HG03354 (cell line): ENCODE results near the gene ETDB.
A peak's percentile ranks its signal among the peaks of the same experiment; 100 is the strongest.
"Not testable (repeated sequence)": the region's sequence is repeated elsewhere in the genome, so short reads cannot be mapped to it uniquely, and the experiment has no call there.

Experiments used
- ATAC-seq: cut with Tn5 transposase; IDR thresholded peaks from one replicate; pipeline ENCODE4 v1.9.1; 2021; ENCODE audit warnings: mild to moderate bottlenecking; ENCODE audit not compliant: unreplicated experiment, poor library complexity, severe bottlenecking

Gene ETDB

GRCh38 chrX:135120056-135120576 lies at the start of gene ETDB:
Gene ETDB (minus strand): TSS chrX:135120526. CDS start chrX:135119261, 1,265 bp downstream.
- not testable (repeated sequence) for ATAC-seq

GRCh38 chrX:135169534-135169933 lies 49.2 kb upstream of the ETDB start:
- ATAC-seq, result not testable (repeated sequence)

GRCh38 chrX:135168486-135168885 lies 48.2 kb upstream of the ETDB start:
- ATAC-seq, result no peak

- not testable (repeated sequence) for ATAC-seq
Observed at GRCh38 chrX:135154688-135155087, 34.4 kb upstream of the ETDB start.

DNA sequence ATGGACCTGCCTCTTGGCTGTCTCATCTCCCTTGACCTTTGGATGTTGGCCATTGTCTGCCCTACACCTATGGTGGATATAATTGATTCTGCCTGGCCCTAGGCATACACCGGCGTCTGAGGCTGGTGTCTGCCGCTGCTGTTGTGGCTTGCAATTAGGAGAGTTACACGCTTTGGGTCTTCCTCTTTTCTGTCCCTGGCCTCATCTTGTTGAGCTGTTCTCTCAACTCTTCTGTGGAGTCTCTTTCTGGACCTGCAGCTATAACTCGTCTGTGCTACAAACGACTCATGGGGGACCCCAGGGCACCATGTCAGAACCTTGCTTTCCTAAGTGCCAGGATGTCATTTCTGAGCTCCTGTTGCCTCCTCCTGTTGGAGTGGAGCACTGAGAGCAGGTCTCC lies 5.8 kb upstream of the ETDB start:
- not testable (repeated sequence) for ATAC-seq

DNA sequence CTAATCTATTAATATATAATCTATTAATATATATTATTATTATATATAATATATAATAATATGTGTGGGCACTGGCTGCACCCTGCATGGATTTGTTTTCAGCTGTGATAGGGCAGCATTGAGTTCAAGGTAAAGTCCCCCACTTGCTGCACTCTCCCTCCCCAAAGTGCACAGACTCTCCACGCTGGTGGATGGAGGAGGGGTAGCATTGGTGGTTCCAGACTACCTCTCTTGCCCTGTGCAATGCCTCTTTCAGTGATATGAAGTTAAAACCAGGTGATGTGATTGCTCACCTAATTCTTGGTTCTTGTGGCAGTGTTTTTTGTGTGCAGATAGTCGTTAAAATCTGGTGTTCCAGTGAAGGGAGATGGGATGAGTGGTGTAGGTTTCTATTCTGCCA lies 4.3 kb downstream of the ETDB start:
- not testable (repeated sequence) for ATAC-seq

GRCh38 chrX:135114392-135114791 lies 5.9 kb downstream of the ETDB start:
- peak; percentile 96 for ATAC-seq

DNA sequence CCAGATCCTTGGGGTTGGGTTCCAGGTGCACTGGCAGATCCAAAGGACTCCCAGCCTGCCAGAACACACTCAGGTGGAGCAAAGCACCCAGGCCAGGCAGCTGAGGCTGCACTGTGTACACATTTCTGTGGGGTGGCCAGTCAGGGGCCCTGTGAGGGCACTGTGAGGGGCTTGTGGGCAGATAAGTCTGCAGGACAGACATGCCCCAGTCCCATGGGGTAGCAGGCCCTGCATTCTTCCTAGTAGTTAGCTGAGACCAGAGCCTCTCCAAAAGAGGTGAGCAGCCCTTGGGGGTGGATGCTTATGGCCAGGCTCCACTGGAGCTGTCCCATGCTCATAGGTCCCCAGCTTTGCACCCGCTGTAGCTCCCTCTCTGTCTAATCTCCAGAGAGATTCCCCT lies 7.6 kb downstream of the ETDB start:
- ATAC-seq, result no peak

DNA sequence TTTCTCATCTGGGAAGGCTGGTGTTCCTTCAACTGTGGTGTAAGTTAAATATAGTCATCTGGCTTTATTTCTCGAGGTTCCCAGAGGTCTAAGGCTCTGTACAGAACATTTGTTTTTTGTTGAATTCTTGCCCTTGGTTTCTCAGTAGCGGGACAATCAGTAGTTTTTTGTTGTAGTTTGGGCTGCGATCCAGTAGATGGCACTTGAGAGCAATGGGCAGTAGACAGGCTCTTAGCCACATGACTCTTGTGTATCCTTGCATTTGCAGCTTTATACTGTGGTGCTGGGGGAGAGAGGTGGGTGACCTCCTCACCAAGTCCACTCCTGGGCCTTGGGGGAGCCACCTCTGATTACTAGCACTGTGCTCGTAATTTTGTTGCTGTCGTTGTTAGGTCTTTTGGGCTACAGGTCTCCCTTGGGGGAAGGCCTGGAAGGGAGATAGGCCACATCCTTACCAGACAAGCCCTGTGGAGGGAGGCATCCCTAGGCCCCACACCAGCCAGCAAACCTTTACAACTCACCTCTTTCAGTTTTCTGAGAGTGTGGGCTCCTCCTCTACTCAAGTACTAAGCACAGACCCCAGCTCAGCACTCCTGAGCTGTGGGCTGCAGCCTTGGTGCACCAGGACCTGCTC lies 8.1 kb downstream of the ETDB start:
- no peak for ATAC-seq

GRCh38 chrX:135109554-135109953 lies 10.8 kb downstream of the ETDB start:
- ATAC-seq, result no peak

DNA sequence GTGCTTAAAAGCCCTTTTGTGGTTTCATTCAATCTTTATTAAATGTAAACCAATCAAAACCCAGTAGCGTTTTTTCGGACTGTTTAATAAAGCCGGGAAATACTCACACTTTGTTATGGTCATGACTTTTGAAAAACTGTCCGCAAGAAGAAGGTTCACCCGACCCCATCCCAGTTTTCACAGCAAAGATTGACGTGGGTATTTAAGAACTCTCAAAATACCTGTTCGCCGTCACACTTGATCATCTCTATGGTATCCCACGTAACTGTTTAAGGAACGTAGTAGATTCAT lies 20.9 kb downstream of the ETDB start:
- ATAC-seq, result no peak

- ATAC-seq, result not testable (repeated sequence)
Observed at GRCh38 chrX:135097196-135097744, 23.1 kb downstream of the ETDB start.

DNA sequence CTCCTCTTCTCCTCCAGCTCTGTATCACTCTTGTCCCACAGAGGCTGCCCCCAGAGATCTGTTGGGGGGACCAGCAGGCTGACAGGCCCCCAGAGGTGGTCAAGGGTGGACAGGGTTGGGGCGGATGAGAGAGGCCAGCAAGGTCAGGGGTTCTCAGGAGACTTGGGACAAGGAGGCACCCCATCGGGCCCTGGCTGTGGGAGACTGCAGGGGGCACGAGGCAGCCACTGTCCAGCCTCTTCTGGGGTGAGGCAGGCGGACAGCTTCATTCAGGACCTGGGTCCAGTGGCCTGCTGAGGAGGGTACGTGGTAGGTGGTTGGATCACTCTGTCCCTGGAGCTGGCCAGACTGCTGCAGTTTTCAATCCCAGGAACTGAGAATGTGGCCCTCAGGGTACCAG lies 24.6 kb downstream of the ETDB start:
- no peak for ATAC-seq

DNA sequence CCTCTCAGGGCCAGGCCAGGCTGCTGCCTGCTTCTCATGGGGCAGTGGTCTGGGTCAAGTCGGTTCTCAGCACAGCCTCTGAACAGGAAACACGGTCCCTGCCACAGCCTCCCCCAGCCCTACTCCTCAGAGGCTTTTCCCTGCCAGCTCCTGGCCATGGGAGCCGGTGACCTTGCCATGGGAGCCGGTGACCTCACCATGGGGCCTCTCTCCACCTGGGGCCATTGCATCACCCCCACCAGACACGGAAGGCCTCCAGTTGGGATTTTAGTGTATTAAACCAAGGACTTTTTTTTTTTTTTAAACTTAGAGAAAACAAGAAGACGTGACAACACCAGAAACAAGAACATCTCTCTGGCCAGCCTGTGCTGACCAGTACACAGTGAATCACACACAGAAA lies 25.6 kb downstream of the ETDB start:
- ATAC-seq, result no peak

- no peak for ATAC-seq
Observed at GRCh38 chrX:135089126-135089525, 31.2 kb downstream of the ETDB start.

GRCh38 chrX:135087867-135088266 lies 32.5 kb downstream of the ETDB start:
- no peak for ATAC-seq

DNA sequence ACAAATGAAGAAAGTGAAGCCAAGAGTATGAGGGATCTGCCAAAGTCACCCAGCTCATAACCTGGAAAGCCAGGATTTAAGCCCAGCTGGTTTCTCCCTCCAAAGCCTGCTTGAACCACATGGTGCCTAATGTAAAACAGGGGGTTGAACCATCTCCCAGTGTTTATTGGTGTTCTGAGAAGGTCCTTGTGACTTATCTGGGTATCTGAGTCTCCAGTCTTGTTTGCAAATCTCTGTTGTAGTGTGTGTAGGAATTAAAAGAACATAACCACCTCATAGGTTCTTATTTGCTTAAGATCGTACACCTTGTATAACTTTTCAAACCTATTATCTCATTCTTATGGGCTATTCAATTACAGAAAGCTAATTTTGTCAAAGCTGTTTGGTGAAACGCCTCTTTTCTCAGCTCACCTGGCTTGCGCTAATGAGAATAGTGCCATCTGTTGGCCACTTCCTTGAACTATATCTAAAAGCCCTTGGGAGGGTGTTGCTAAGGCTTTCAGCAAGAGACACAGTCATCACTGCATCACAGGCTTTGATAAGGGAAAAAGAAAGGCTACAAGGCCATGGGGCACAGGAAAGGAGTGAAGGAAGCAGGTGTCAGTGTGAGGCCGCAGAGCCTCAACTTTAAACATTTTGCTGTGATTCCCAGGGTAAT lies 34.0 kb downstream of the ETDB start:
- peak; percentile 96 for ATAC-seq

- no peak for ATAC-seq
Observed at GRCh38 chrX:135081693-135082404, 38.5 kb downstream of the ETDB start.
